ENCODE data around the gene RIPK3.
"Not testable (repeated sequence)": the region's sequence is repeated elsewhere in the genome, so short reads cannot be mapped to it uniquely, and the experiment has no call there.

The RIPK3 gene

GRCh38 chr14:24356208-24356607 lies 16.4 kb upstream of the RIPK3 start:
- H3K4me1 ChIP-seq (ENCODE audit: low read length) = no peaks in the 10 kb centered on the region
- H3K79me2 ChIP-seq (ENCODE audit: low read length) = no peaks in the 10 kb centered on the region
- H3K27me3 ChIP-seq (replicated peaks; ENCODE audit: insufficient read depth, low read length) = no peaks in the 10 kb centered on the region
- H3K4me2 ChIP-seq (ENCODE audit: low read depth, low read length) = no peak overlapping the region
- H4K20me1 ChIP-seq (ENCODE audit: insufficient read depth, low read length) = no peaks in the 10 kb centered on the region
- H2AFZ ChIP-seq (ENCODE audit: low read length) = no peak overlapping the region
- H3K27ac ChIP-seq (ENCODE audit: low read length) = no peak overlapping the region
- no peak overlapping the region for H3K4me3 ChIP-seq (ENCODE audit: low read length)
- H3F3A ChIP-seq (ENCODE audit: insufficient read depth, low read length) = no peaks in the 10 kb centered on the region
- TF ChIP-seq EZH2phosphoT487 (IDR thresholded peaks at IDR 0.05; ENCODE audit: low read length) (no peak), EZH2 (optimal IDR thresholded peaks at IDR 0.05; ENCODE audit: low read depth, low read length) (no peak)
- TF ChIP-seq, protein P1, sequence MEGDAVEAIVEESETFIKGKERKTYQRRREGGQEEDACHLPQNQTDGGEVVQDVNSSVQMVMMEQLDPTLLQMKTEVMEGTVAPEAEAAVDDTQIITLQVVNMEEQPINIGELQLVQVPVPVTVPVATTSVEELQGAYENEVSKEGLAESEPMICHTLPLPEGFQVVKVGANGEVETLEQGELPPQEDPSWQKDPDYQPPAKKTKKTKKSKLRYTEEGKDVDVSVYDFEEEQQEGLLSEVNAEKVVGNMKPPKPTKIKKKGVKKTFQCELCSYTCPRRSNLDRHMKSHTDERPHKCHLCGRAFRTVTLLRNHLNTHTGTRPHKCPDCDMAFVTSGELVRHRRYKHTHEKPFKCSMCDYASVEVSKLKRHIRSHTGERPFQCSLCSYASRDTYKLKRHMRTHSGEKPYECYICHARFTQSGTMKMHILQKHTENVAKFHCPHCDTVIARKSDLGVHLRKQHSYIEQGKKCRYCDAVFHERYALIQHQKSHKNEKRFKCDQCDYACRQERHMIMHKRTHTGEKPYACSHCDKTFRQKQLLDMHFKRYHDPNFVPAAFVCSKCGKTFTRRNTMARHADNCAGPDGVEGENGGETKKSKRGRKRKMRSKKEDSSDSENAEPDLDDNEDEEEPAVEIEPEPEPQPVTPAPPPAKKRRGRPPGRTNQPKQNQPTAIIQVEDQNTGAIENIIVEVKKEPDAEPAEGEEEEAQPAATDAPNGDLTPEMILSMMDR (IDR thresholded peaks at IDR 0.05; ENCODE audit: low read length) = no peak
- DNase-seq = no peak
- no peaks in the 10 kb centered on the region for H3K36me3 ChIP-seq (replicated peaks; ENCODE audit: insufficient read depth, low read length)
- no peak overlapping the region for H3K9ac ChIP-seq (ENCODE audit: low read length)
- no peaks in the 10 kb centered on the region for H3K9me2 ChIP-seq (replicated peaks; ENCODE audit: insufficient read depth, low read length)
- H3K9me3 ChIP-seq (replicated peaks; ENCODE audit: insufficient read depth, low read length) = no peaks in the 10 kb centered on the region

DNA sequence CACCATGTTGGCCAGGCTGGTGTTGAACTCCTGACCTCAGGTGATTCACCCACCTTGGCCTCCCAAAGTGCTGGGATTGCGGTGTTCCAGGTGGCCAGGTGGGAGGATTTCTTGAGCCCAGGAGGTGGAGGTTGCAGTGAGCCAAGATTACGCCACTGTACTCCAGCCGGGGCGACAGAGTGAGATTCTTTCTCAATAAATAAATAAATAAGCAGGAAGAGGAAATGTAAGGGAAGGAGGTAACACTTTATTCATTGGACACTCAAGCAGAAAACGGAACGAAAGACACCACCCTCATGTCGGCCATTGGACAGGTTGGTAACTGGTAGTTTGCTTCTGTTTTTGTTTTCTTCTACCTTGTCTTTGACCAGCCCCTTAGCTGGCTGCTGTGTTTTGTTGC lies 15.2 kb upstream of the RIPK3 start:
- Histone ChIP-seq H3K27me3 (replicated peaks; ENCODE audit: insufficient read depth, low read length) (no peaks in the 10 kb centered on the region), H2AFZ (ENCODE audit: low read length) (no peak overlapping the region), H4K20me1 (ENCODE audit: insufficient read depth, low read length) (no peaks in the 10 kb centered on the region), H3K9ac (ENCODE audit: low read length) (no peak overlapping the region), H3K9me2 (replicated peaks; ENCODE audit: insufficient read depth, low read length) (no peaks in the 10 kb centered on the region), H3K4me3 (ENCODE audit: low read length) (no peak overlapping the region), H3K9me3 (replicated peaks; ENCODE audit: insufficient read depth, low read length) (no peaks in the 10 kb centered on the region), H3K36me3 (replicated peaks; ENCODE audit: insufficient read depth, low read length) (no peaks in the 10 kb centered on the region), H3F3A (ENCODE audit: insufficient read depth, low read length) (no peaks in the 10 kb centered on the region), H3K27ac (ENCODE audit: low read length) (no peak overlapping the region), H3K79me2 (ENCODE audit: low read length) (no peaks in the 10 kb centered on the region), H3K4me2 (ENCODE audit: low read depth, low read length) (no peak overlapping the region), H3K4me1 (ENCODE audit: low read length) (no peaks in the 10 kb centered on the region)
- TF ChIP-seq EZH2 (optimal IDR thresholded peaks at IDR 0.05; ENCODE audit: low read depth, low read length) = no peak
- TF ChIP-seq EZH2phosphoT487 (IDR thresholded peaks at IDR 0.05; ENCODE audit: low read length) = no peak
- TF ChIP-seq, protein P1 (IDR thresholded peaks at IDR 0.05; ENCODE audit: low read length) = no peak
- no peak for DNase-seq

DNA sequence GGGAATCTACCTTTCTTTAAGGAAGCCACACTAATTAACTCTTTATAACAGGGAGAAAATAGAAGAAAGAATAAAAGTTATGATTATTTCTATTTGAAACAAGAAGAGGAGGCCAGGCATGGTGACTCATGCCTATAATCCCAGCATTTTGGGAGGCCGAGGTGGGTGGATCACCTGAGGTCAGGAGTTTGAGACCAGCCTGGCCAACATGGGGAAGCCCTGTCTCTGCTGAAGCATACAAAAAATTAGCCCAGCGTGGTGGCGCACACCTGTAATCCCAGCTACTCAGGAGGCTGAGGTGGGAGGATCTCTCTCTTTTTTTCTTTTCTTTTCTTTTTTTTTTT lies 14.7 kb upstream of the RIPK3 start:
- H3K4me1 ChIP-seq (ENCODE audit: low read length); H3K9me2 ChIP-seq (replicated peaks; ENCODE audit: insufficient read depth, low read length); DNase-seq; H3K9ac ChIP-seq (ENCODE audit: low read length); H3K4me3 ChIP-seq (ENCODE audit: low read length); H3K4me2 ChIP-seq (ENCODE audit: low read depth, low read length); H3K36me3 ChIP-seq (replicated peaks; ENCODE audit: insufficient read depth, low read length); H3K9me3 ChIP-seq (replicated peaks; ENCODE audit: insufficient read depth, low read length); H2AFZ ChIP-seq (ENCODE audit: low read length); H3F3A ChIP-seq (ENCODE audit: insufficient read depth, low read length); H3K27me3 ChIP-seq (replicated peaks; ENCODE audit: insufficient read depth, low read length); H3K27ac ChIP-seq (ENCODE audit: low read length); H4K20me1 ChIP-seq (ENCODE audit: insufficient read depth, low read length); H3K79me2 ChIP-seq (ENCODE audit: low read length): not testable (repeated sequence)

DNA sequence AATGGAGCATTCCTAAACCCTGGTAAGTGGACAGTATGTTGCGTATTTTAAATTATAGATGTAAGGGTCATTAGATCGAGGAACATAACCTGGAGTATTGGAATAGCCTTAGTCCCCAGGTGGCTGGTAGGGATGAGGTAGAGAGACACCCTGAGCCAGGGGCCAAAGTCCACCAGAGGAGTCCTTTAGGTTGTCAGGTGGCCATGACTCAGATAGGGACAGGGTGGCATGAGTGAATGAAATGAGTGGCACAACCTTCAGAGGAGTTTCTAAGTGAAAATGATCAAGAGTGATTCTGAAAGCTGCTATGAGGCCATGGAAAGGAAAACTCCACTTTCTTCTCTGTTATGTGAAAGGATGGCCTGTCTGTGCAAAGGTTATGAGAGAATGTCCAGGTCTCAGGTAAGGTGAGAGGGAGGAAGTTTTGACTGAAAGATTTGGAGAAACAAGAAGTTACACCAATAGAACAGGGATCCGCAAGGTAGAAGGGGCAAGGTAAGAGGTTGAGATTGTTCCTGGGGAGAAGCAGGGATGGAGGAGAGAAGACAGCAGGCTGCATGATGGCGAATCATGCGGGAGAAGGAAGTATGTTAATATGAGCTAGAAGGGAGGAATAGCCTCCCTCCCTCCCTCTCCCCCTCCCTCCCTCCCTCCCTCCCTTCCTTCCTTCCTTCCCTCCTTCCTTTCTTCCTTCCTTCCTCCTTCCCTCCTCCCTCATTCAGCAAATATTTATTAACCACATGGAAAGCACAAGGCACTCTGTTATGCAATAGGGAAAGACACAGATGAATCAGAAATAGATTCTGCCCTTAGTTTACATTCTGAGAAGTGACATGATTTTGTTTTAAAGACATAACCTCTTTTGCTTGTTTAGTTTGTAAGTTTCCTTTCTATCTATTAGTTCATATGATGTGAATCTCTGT lies 14.0 kb upstream of the RIPK3 start:
- Histone ChIP-seq H3K4me2 (ENCODE audit: low read depth, low read length) (no peak overlapping the region), H3K27ac (ENCODE audit: low read length) (no peak overlapping the region), H3K36me3 (replicated peaks; ENCODE audit: insufficient read depth, low read length) (no peaks in the 10 kb centered on the region), H4K20me1 (ENCODE audit: insufficient read depth, low read length) (no peaks in the 10 kb centered on the region), H3K9ac (ENCODE audit: low read length) (no peak overlapping the region), H3K4me1 (ENCODE audit: low read length) (no peaks in the 10 kb centered on the region), H2AFZ (ENCODE audit: low read length) (no peak overlapping the region), H3K9me2 (replicated peaks; ENCODE audit: insufficient read depth, low read length) (no peaks in the 10 kb centered on the region), H3F3A (ENCODE audit: insufficient read depth, low read length) (no peaks in the 10 kb centered on the region), H3K79me2 (ENCODE audit: low read length) (no peaks in the 10 kb centered on the region), H3K9me3 (replicated peaks; ENCODE audit: insufficient read depth, low read length) (no peaks in the 10 kb centered on the region), H3K27me3 (replicated peaks; ENCODE audit: insufficient read depth, low read length) (no peaks in the 10 kb centered on the region), H3K4me3 (ENCODE audit: low read length) (no peak overlapping the region)
- TF ChIP-seq, protein P1 (IDR thresholded peaks at IDR 0.05; ENCODE audit: low read length) = no peak
- TF ChIP-seq EZH2phosphoT487 (IDR thresholded peaks at IDR 0.05; ENCODE audit: low read length) (no peak), EZH2 (optimal IDR thresholded peaks at IDR 0.05; ENCODE audit: low read depth, low read length) (no peak)
- DNase-seq = no peak
